Neural cell (in vitro differentiated cells): ENCODE results near the gene ETV3L.

ENCODE experiments used
- EP300 ChIP-seq: fragments of 450-650 bp; conservative IDR thresholded peaks from 2 replicates; pipeline ENCODE4 v1.6.1; 2014; ENCODE audit warnings: antibody characterized with exemption, mild to moderate bottlenecking, moderate library complexity; ENCODE audit not compliant: poor library complexity, severe bottlenecking
- EZH2 ChIP-seq: fragments of 200-600, 300-800 bp; shearing (Covaris generic), sonication (generic); IDR thresholded peaks from 2 replicates; pipeline ENCODE4 v1.6.1; 2014; ENCODE audit warnings: antibody characterized with exemption, low read length, borderline replicate concordance, mild to moderate bottlenecking; ENCODE audit not compliant: insufficient read depth, poor library complexity, severe bottlenecking
- POLR2AphosphoS5 ChIP-seq: IDR thresholded peaks from 2 replicates; pipeline ENCODE4 v1.6.1; 2012
- TAF1 ChIP-seq: IDR thresholded peaks from 2 replicates; pipeline ENCODE4 v1.6.1; 2012; ENCODE audit warnings: low read depth
- TF ChIP-seq, protein P1 (sequence below): fragments of 450-650 bp; IDR thresholded peaks from 2 replicates; pipeline ENCODE4 v1.5.1; 2014; ENCODE audit warnings: antibody characterized with exemption, mild to moderate bottlenecking, moderate library complexity; ENCODE audit not compliant: poor library complexity, severe bottlenecking
- TF ChIP-seq, protein P2 (sequence below): IDR thresholded peaks from 2 replicates; pipeline ENCODE4 v1.6.1; 2012; ENCODE audit warnings: borderline replicate concordance

DNA sequence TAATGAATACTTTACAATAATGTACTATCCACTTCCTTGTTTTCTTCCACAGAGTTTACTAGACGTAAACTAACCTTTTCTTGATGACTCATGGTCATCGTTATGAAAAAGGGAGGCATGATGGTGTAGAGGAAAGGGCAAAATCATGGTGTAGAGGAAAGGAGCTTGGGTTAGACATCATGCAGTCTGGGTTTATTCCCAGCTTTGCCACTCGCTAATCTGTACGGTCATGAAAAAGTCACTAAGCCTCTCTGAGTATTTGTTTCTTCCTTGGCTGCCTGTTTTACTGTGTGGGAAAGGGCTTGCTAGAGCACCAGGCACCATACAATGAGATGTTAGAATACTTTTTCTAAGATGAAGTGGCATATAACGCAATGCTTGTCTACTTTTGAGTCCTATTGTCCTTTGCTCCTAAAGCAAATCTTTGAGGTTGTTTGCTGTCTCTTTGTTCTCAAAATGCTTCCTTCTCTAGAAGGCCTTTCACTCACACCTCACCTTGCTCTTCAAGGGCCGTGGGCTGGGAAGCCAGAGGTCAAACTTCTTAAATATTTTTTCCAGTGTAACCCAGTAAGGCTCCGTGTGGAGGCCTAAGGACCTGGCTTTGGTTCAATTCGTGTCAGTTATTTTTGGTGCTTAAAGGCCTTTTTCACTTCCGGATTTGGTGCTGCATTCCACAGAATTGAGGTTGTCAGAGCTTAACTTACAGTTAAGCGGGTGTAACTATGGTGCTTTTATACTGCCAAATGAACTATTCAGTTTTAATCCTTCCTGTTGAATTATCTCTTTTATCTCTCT is 48.5 kb upstream of the ETV3L start:
- TF ChIP-seq, protein P1, sequence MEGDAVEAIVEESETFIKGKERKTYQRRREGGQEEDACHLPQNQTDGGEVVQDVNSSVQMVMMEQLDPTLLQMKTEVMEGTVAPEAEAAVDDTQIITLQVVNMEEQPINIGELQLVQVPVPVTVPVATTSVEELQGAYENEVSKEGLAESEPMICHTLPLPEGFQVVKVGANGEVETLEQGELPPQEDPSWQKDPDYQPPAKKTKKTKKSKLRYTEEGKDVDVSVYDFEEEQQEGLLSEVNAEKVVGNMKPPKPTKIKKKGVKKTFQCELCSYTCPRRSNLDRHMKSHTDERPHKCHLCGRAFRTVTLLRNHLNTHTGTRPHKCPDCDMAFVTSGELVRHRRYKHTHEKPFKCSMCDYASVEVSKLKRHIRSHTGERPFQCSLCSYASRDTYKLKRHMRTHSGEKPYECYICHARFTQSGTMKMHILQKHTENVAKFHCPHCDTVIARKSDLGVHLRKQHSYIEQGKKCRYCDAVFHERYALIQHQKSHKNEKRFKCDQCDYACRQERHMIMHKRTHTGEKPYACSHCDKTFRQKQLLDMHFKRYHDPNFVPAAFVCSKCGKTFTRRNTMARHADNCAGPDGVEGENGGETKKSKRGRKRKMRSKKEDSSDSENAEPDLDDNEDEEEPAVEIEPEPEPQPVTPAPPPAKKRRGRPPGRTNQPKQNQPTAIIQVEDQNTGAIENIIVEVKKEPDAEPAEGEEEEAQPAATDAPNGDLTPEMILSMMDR = no peak
- TF ChIP-seq POLR2AphosphoS5 (no peak), TAF1 (no peak), EZH2 (no peak), EP300 (no peak)
- TF ChIP-seq, protein P2, sequence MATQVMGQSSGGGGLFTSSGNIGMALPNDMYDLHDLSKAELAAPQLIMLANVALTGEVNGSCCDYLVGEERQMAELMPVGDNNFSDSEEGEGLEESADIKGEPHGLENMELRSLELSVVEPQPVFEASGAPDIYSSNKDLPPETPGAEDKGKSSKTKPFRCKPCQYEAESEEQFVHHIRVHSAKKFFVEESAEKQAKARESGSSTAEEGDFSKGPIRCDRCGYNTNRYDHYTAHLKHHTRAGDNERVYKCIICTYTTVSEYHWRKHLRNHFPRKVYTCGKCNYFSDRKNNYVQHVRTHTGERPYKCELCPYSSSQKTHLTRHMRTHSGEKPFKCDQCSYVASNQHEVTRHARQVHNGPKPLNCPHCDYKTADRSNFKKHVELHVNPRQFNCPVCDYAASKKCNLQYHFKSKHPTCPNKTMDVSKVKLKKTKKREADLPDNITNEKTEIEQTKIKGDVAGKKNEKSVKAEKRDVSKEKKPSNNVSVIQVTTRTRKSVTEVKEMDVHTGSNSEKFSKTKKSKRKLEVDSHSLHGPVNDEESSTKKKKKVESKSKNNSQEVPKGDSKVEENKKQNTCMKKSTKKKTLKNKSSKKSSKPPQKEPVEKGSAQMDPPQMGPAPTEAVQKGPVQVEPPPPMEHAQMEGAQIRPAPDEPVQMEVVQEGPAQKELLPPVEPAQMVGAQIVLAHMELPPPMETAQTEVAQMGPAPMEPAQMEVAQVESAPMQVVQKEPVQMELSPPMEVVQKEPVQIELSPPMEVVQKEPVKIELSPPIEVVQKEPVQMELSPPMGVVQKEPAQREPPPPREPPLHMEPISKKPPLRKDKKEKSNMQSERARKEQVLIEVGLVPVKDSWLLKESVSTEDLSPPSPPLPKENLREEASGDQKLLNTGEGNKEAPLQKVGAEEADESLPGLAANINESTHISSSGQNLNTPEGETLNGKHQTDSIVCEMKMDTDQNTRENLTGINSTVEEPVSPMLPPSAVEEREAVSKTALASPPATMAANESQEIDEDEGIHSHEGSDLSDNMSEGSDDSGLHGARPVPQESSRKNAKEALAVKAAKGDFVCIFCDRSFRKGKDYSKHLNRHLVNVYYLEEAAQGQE = no peak
